OCI-LY7 (cell line): ENCODE measurements around the gene DDN. TPM values are rescaled to one million over a fixed set of nuclear protein-coding genes. Genes with fewer than 3 reads are reported as not detected.
A peak's percentile ranks its signal among the peaks of the same experiment; 100 is the strongest.

Experiments used
- BruUV-seq: library from RNA; stranded (reverse); fragments of 400-500 nt; replicated peaks from 2 replicates; lab custom pipeline; 2021; lab: Mats Ljungman, UMichigan
- CTCF ChIA-PET: fragments of 300-600 bp; sonication (Branson Sonifier 250); formaldehyde crosslinking; loops from one replicate; lab custom pipeline; 2022; ENCODE audit warnings: antibody characterized with exemption; ENCODE audit not compliant: unreplicated experiment; lab: Charles Lee
- POLR2A ChIA-PET: fragments of 300-600 bp; sonication (Branson Sonifier 250); formaldehyde crosslinking; loops from one replicate; lab custom pipeline; 2022; ENCODE audit warnings: antibody characterized with exemption; lab: Charles Lee
- DNase-seq: peaks from one replicate; pipeline ENCODE4 v3.0.0-alpha.2; 2015; ENCODE audit warnings: low spot score
- H2AFZ ChIP-seq: fragments of 200-600 bp; sonication (generic), shearing (Covaris generic); 2 replicates; pipeline ENCODE4 v1.6.1; 2014; ENCODE audit warnings: mild to moderate bottlenecking, antibody characterized with exemption, low read length, moderate library complexity
- H3K27ac ChIP-seq: fragments of 200-600 bp; sonication (generic); 2 replicates; pipeline ENCODE4 v1.5.1; 2014; ENCODE audit warnings: mixed run types, low read depth, mild to moderate bottlenecking, moderate library complexity, low read length, inconsistent platforms; ENCODE audit not compliant: poor library complexity, severe bottlenecking
- H3K36me3 ChIP-seq: fragments of 200-600 bp; sonication (generic); 2 replicates; pipeline ENCODE4 v1.6.1; 2014; ENCODE audit warnings: mild to moderate bottlenecking, antibody characterized with exemption, low read length, moderate library complexity, mixed read lengths; ENCODE audit not compliant: insufficient read depth
- H3K4me1 ChIP-seq: fragments of 200-600 bp; sonication (generic); 2 replicates; pipeline ENCODE4 v1.5.1; 2014; ENCODE audit warnings: mild to moderate bottlenecking, low read length; ENCODE audit not compliant: insufficient read depth, poor library complexity, severe bottlenecking
- H3K4me2 ChIP-seq: fragments of 200-600 bp; sonication (generic); 2 replicates; pipeline ENCODE4 v1.6.1; 2014; ENCODE audit warnings: mild to moderate bottlenecking, low read length
- H3K4me3 ChIP-seq: fragments of 200-600 bp; sonication (generic); 2 replicates; pipeline ENCODE4 v1.5.1; 2014; ENCODE audit warnings: mild to moderate bottlenecking, low read depth, low read length; ENCODE audit not compliant: poor library complexity, severe bottlenecking
- H3K79me2 ChIP-seq: fragments of 200-600 bp; sonication (generic); 2 replicates; pipeline ENCODE4 v1.6.1; 2016; ENCODE audit warnings: low read depth, mild to moderate bottlenecking, low read length, moderate library complexity, mixed read lengths; ENCODE audit not compliant: insufficient read depth
- H3K9me2 ChIP-seq: fragments of 200-600 bp; sonication (generic); 2 replicates; pipeline ENCODE4 v1.6.1; 2016; ENCODE audit warnings: mild to moderate bottlenecking, low read length, mixed read lengths; ENCODE audit not compliant: insufficient read depth
- H3K9me3 ChIP-seq: fragments of 200-600 bp; sonication (generic); 2 replicates; pipeline ENCODE4 v1.6.1; 2014; ENCODE audit warnings: mild to moderate bottlenecking, mixed run types, low read length, mixed read lengths
- H4K20me1 ChIP-seq: fragments of 200-600 bp; sonication (generic); 2 replicates; pipeline ENCODE4 v1.6.1; 2014; ENCODE audit warnings: mild to moderate bottlenecking, antibody characterized with exemption, low read length, moderate library complexity, mixed read lengths; ENCODE audit not compliant: insufficient read depth
- CTCF ChIP-seq: fragments of 200-600 bp; sonication (generic); conservative IDR thresholded peaks from 2 replicates; pipeline ENCODE4 v1.5.1; 2014; ENCODE audit warnings: mild to moderate bottlenecking, antibody characterized with exemption, low read length, moderate library complexity, mixed read lengths
- EZH2phosphoT487 ChIP-seq: fragments of 200-600 bp; sonication (generic); IDR thresholded peaks from 2 replicates; pipeline ENCODE4 v1.6.1; 2018; ENCODE audit warnings: low read depth, borderline replicate concordance, mild to moderate bottlenecking, mixed run types, antibody characterized with exemption, low read length, moderate library complexity, mixed read lengths
- intact Hi-C: fragments of 100-400 bp; cut with micrococcal nuclease; formaldehyde crosslinking; loops from one replicate; pipeline ENCODE4 v1.10.0; 2022; ENCODE audit not compliant: unreplicated experiment
- total RNA-seq, 2 experiments: library from RNA; depleted of rRNA in 1 of 2; stranded (reverse); fragments of >200 nt in 1 of 2; shearing (Covaris generic) in 1 of 2; gene quantifications; 2 replicates each; pipeline ENCODE4 v1.2.3, GENCODE V29; 2014 to 2022

DDN gene
- total RNA-seq, 2 experiments from 2014 or later: 0.13 TPM; not detected in 1

DNA sequence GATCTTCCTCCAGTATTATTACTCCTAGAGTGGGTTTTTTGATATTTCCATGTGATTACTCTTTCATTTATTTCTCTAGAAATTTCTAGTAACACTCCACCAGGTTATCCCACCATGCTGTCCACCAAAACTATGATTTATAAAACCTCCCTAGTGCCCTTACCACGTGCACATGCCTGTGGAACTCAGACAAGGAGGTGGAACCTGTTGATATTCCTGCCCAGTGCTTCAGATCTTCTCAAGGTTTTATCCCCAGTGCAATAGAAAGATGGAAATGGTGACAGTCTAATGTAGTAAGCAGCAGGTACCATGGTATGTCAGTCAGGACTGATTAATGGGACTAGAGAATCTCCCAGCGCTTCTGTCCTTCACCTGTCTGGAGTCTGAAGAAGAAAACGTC lies 38.3 kb downstream of the DDN start:
- H2AFZ ChIP-seq: no peak overlapping the region
- H3K9me3 ChIP-seq: no peaks in the 10 kb centered on the region
- no peak overlapping the region for H3K27ac ChIP-seq
- H3K4me1 ChIP-seq: peaks cover 18% of the 10 kb centered on the region
- no peaks in the 10 kb centered on the region for H3K36me3 ChIP-seq
- H3K4me2 ChIP-seq: no peak overlapping the region
- ChIA-PET POLR2A (no interaction called here), CTCF (no interaction called here)
- intact Hi-C loops: no loop called here
- DNase-seq: no peak
- H4K20me1 ChIP-seq: no peaks in the 10 kb centered on the region
- H3K79me2 ChIP-seq: peaks cover 12% of the 10 kb centered on the region
- H3K9me2 ChIP-seq: no peaks in the 10 kb centered on the region
- H3K4me3 ChIP-seq: no peak overlapping the region
- TF ChIP-seq EZH2phosphoT487 (no peak), CTCF (no peak)
- no TSS peak for BruUV-seq

GRCh38 chr12:48958049-48958388 lies 41.2 kb downstream of the DDN start:
- peak overlapping the region; percentile 97 for H3K4me2 ChIP-seq
- peaks cover 31% of the 10 kb centered on the region for H3K4me1 ChIP-seq
- H3K79me2 ChIP-seq: peaks cover 39% of the 10 kb centered on the region
- intact Hi-C loops: no loop called here
- H4K20me1 ChIP-seq: peaks cover 6% of the 10 kb centered on the region; the same call in 1 of the 2 replicates
- H3K4me3 ChIP-seq: peak overlapping the region; percentile 75
- BruUV-seq: no TSS peak
- H3K27ac ChIP-seq: peak overlapping the region; percentile 61
- DNase-seq: peak; percentile 51
- TF ChIP-seq CTCF: no peak
- no peaks in the 10 kb centered on the region for H3K9me3 ChIP-seq
- no peaks in the 10 kb centered on the region for H3K9me2 ChIP-seq
- CTCF ChIA-PET: interaction anchor here (0.6 to 1.0 kb wide), 5 partner anchors 9 to 1263 kb away, joined by 3 to 6 read pairs (median 4); no protein-coding TSS in a partner anchor
- H2AFZ ChIP-seq: peak overlapping the region; percentile 90
- POLR2A ChIA-PET: interaction anchor here (0.6 to 2.7 kb wide), 11 partner anchors 8 to 1446 kb away, joined by 3 to 14 read pairs (median 4); partner anchors contain the start of genes FKBP11, PRKAG1, RHEBL1 and SPATS2
- H3K36me3 ChIP-seq: peaks cover 26% of the 10 kb centered on the region
